K562 (cell line): ENCODE results near the gene MGA. TPM values are rescaled to one million over a fixed set of nuclear protein-coding genes. Genes with fewer than 3 reads are reported as not detected.

Experiments used
- ATAC-seq: fragments of 200-7000 bp; cut with Tn5 transposase; 3 replicates; pipeline ENCODE4 v1.9.1; 2020; ENCODE audit warnings: moderate library complexity
- BruUV-seq: library from RNA; stranded (reverse); fragments of 400-500 nt; replicated peaks from 2 replicates; lab custom pipeline; 2021; lab: Mats Ljungman, UMichigan
- CTCF ChIA-PET: fragments of 300-600 bp; formaldehyde crosslinking; extraction: SDS; loops from one replicate; lab custom pipeline; 2021; ENCODE audit warnings: low intra/inter-chr PET ratio; lab: Yijun Ruan, JAX
- POLR2A ChIA-PET: fragments of 300-600, 350-650 bp; sonication (Branson Sonifier 250); formaldehyde crosslinking; extraction: SDS; loops from one replicate; lab custom pipeline; 2021; ENCODE audit warnings: antibody characterized with exemption, inconsistent platforms; lab: Yijun Ruan, JAX
- DNase-seq, 4 experiments: peaks; one replicate each; pipeline versions ENCODE4 v3.0.0 to v3.0.0-alpha.2; 2011 to 2018; ENCODE audit warnings: low spot score in 3 of 4, mixed read lengths in 3 of 4; ENCODE audit errors: extremely low read depth in 1 of 4
- FAIRE-seq: peaks from 2 replicates; lab custom pipeline; 2011; peaks lifted over from hg19 to GRCh38; lab: Jason Lieb, UNC
- H2AFZ ChIP-seq: 2 replicates; pipeline ENCODE4 v1.6.0; 2011; ENCODE audit warnings: low read depth, low read length, control low read depth, inconsistent platforms
- H3K27ac ChIP-seq: fragments of 200-600 bp; 3 replicates; pipeline ENCODE4 v1.8.0; 2011; ENCODE audit warnings: low read depth, mild to moderate bottlenecking, control low read depth, inconsistent platforms, low read length, moderate library complexity, mixed read lengths; ENCODE audit errors: extremely low read depth
- H3K27me3 ChIP-seq, 2 experiments: fragments of 300-600 bp in 1 of 2; 2 replicates in 1 of 2; 3 replicates in 1 of 2; pipeline versions ENCODE4 v1.6.0 to v1.8.0; 2011; ENCODE audit warnings: inconsistent platforms in 2 of 2, low read length in 2 of 2, mild to moderate bottlenecking in 1 of 2, mixed read lengths in 1 of 2, moderate library complexity in 1 of 2; ENCODE audit not compliant: control insufficient read depth in 2 of 2, insufficient read depth in 2 of 2
- H3K36me3 ChIP-seq: fragments of 300-600 bp; 3 replicates; pipeline ENCODE4 v1.8.0; 2011; ENCODE audit warnings: mild to moderate bottlenecking, low read length, inconsistent platforms; ENCODE audit not compliant: control insufficient read depth, insufficient read depth
- H3K4me1 ChIP-seq, 2 experiments: fragments of 200-600 bp in 1 of 2; replicated peaks in 1 of 2; 2 replicates in 1 of 2; 3 replicates in 1 of 2; pipeline versions ENCODE4 v1.5.1 to v1.8.0; 2011; ENCODE audit warnings: inconsistent platforms in 2 of 2, low read length in 2 of 2, mild to moderate bottlenecking in 1 of 2, mixed read lengths in 1 of 2, moderate library complexity in 1 of 2; ENCODE audit not compliant: control insufficient read depth in 2 of 2, insufficient read depth in 2 of 2
- H3K4me2 ChIP-seq: 2 replicates; pipeline ENCODE4 v1.6.1; 2011; ENCODE audit warnings: low read length, control low read depth, inconsistent platforms, mixed read lengths; ENCODE audit not compliant: insufficient read depth
- H3K4me3 ChIP-seq: fragments of 200-600 bp; sonication (generic), shearing (Covaris generic); 2 replicates; pipeline ENCODE4 v1.5.1; 2016; ENCODE audit warnings: control low read depth, inconsistent platforms
- H3K79me2 ChIP-seq: fragments of 200-600 bp; 3 replicates; pipeline ENCODE4 v1.8.0; 2011; ENCODE audit warnings: low read length, inconsistent platforms; ENCODE audit not compliant: control insufficient read depth, insufficient read depth
- H3K9ac ChIP-seq, 2 experiments: 2 replicates each; pipeline versions ENCODE4 v1.6.0 to v1.6.1; 2011; ENCODE audit warnings: low read depth in 2 of 2, low read length in 2 of 2, control low read depth in 1 of 2, inconsistent platforms in 1 of 2, mild to moderate bottlenecking in 1 of 2, mixed read lengths in 1 of 2; ENCODE audit not compliant: insufficient read depth in 1 of 2
- H3K9me1 ChIP-seq: one replicate; pipeline ENCODE4 v1.6.0; 2011; ENCODE audit warnings: inconsistent platforms, mild to moderate bottlenecking, low read length, moderate library complexity; ENCODE audit not compliant: control insufficient read depth, insufficient read depth
- H3K9me3 ChIP-seq: replicated peaks from 2 replicates; pipeline ENCODE4 v1.5.1; 2011; ENCODE audit warnings: low read depth, low read length, inconsistent platforms; ENCODE audit not compliant: control insufficient read depth, insufficient read depth
- H4K20me1 ChIP-seq: replicated peaks from 2 replicates; pipeline ENCODE4 v1.6.1; 2011; ENCODE audit warnings: low read length, inconsistent platforms, mixed read lengths; ENCODE audit not compliant: control insufficient read depth, insufficient read depth
- BMI1 ChIP-seq: fragments of 150-350 bp; IDR thresholded peaks from 2 replicates; pipeline ENCODE4 v1.6.1; 2014; ENCODE audit warnings: low read length
- BRD4 ChIP-seq: fragments of 200-600 bp; sonication (generic); IDR thresholded peaks from 2 replicates; pipeline ENCODE4 v1.6.1; 2017; ENCODE audit warnings: inconsistent platforms
- E2F3 ChIP-seq: fragments of 250-450 bp; sonication (Bioruptor Pico); IDR thresholded peaks from 2 replicates; pipeline ENCODE4 v1.4.0; 2020; ENCODE audit warnings: mild to moderate bottlenecking
- FOXA1 ChIP-seq: fragments of 450-650 bp; IDR thresholded peaks from 2 replicates; pipeline ENCODE4 v1.6.1; 2016; ENCODE audit warnings: mild to moderate bottlenecking, borderline replicate concordance
- MBD1 ChIP-seq: fragments of 250-450 bp; sonication (Bioruptor Pico); IDR thresholded peaks from 2 replicates; pipeline ENCODE4 v1.8.0; 2022; ENCODE audit warnings: inconsistent platforms
- PRDM10 ChIP-seq: fragments of 450-650 bp; IDR thresholded peaks from 2 replicates; pipeline ENCODE4 v1.6.1; 2018; ENCODE audit not compliant: partially characterized antibody
- PTTG1 ChIP-seq: fragments of 450-650 bp; IDR thresholded peaks from 2 replicates; pipeline ENCODE4 v1.6.1; 2016; ENCODE audit warnings: low read depth, mild to moderate bottlenecking, missing genetic modification characterization, missing compliant biosample characterization
- RBBP5 ChIP-seq: fragments of 200-600 bp; sonication (generic); IDR thresholded peaks from 2 replicates; pipeline ENCODE4 v1.6.1; 2012; ENCODE audit warnings: borderline replicate concordance, mild to moderate bottlenecking, low read length, control low read depth, inconsistent platforms; ENCODE audit not compliant: insufficient read depth, poor library complexity, severe bottlenecking
- SFPQ ChIP-seq: fragments of 200-400 bp; formaldehyde crosslinking; IDR thresholded peaks from 2 replicates; pipeline ENCODE4 v1.6.1; 2017; ENCODE audit warnings: mild to moderate bottlenecking, low read depth, low read length, moderate library complexity
- TCF7 ChIP-seq: sonication (generic); IDR thresholded peaks from 2 replicates; pipeline ENCODE4 v1.6.1; 2016; ENCODE audit warnings: antibody characterized with exemption, borderline replicate concordance
- ZNF280B ChIP-seq: fragments of 250-450 bp; sonication (Bioruptor Pico); IDR thresholded peaks from 2 replicates; pipeline ENCODE4 v1.5.1; 2021; ENCODE audit warnings: mild to moderate bottlenecking
- WGBS: fragments of 100-300 bp; shearing (Covaris generic); methylation state at CpG from one replicate; pipeline ENCODE4 v1.1.6; 2016; ENCODE audit warnings: low coverage, mixed read lengths; ENCODE audit not compliant: insufficient coverage; ENCODE audit errors: missing lambda C conversion rate; 5-methylcytosine and 5-hydroxymethylcytosine counted together
- in situ Hi-C: fragments of 300-500 bp; cut with MboI; formaldehyde crosslinking; loops from 4 replicates; pipeline ENCODE4 v1.15.0; 2018; ENCODE audit warnings: inconsistent platforms, mixed read lengths
- intact Hi-C: fragments of 100-400 bp; cut with micrococcal nuclease; formaldehyde crosslinking; loops from 2 replicates; pipeline ENCODE4 v1.14.2; 2022
- polyA plus RNA-seq, 8 experiments: library from polyadenylated mRNA; depleted of rRNA in 4 of 8; stranded (reverse) in 5 of 8; unstranded in 3 of 8; fragments of >200 nt; fragmentation: Nextera tagmentation in 2 of 8; fragmentation: Illumina TruSeq in 1 of 8; extraction: Ambion mirVana in 2 of 8; extraction: Trizol in 1 of 8; gene quantifications; 2 replicates each; pipeline versions ENCODE4 v1.2.1 to v1.2.3, GENCODE V29; 2011 to 2014; ENCODE audit warnings: inconsistent platforms in 1 of 8, missing spikeins in 1 of 8
- total RNA-seq, 7 experiments: library from RNA; depleted of rRNA in 6 of 7; stranded (reverse); fragments of >200 nt in 6 of 7; fragmentation: Illumina TruSeq in 2 of 7; extraction: Trizol in 2 of 7; gene quantifications; 2 replicates each; pipeline versions ENCODE4 v1.2.1 to v1.2.3, GENCODE V29; 2011 to 2021; ENCODE audit warnings: low replicate concordance in 1 of 7

The MGA gene
- total and polyA plus RNA-seq, 9 of the 15 experiments (the other 6 are each of a cell fraction or from before 2014, with no cell fraction given): 4.7 to 56.1 (median 21.1) TPM

GRCh38 chr15:41659855-41660234, 360 bp upstream of the MGA start (continued):
- TF ChIP-seq BRD4 (0 out of 2 replicates have a peak, but pooled peaks have one; percentile 23), MBD1 (CRISPR knock-in tag) (peak; percentile 94), ZNF280B (CRISPR knock-in tag) (no peak), FOXA1 (no peak), TCF7 (no peak), RBBP5 (no peak)

GRCh38 chr15:41661078-41661517, 893 bp downstream of the MGA start:
- H3K9ac ChIP-seq: peak overlapping the region; percentile 91 to 92
- H3K9me1 ChIP-seq: no peaks in the 10 kb centered on the region
- in situ Hi-C loops: no loop called here
- POLR2A ChIA-PET: interaction anchor here (0.6 to 4.4 kb wide), 16 partner anchors 11 to 708 kb away, joined by 3 to 30 read pairs (median 3); partner anchors contain the start of gene CHAC1
- peak overlapping the region; percentile 98 for H3K4me2 ChIP-seq
- DNase-seq (peak; percentile 12 to 38 (median 19)), FAIRE-seq (no peak), ATAC-seq (no peak; the same call in 1 of the 3 replicates)
- CTCF ChIA-PET: no interaction called here
- H3K9me3 ChIP-seq: no peaks in the 10 kb centered on the region; the same call in 1 of the 2 replicates
- BruUV-seq: no TSS peak
- no peaks in the 10 kb centered on the region for H3K27me3 ChIP-seq
- intact Hi-C loops: loop anchor here (2.0 to 10.0 kb wide), 3 partner anchors 59 to 196 kb away; no protein-coding TSS in a partner anchor
- H4K20me1 ChIP-seq: no peaks in the 10 kb centered on the region; the same call in none of the 2 replicates
- peak overlapping the region; percentile 95 for H3K27ac ChIP-seq
- peaks cover 20 to 26% of the 10 kb centered on the region in 2 experiments for H3K4me1 ChIP-seq
- H3K79me2 ChIP-seq: peaks cover 55% of the 10 kb centered on the region
- H2AFZ ChIP-seq: peak overlapping the region; percentile 96
- H3K4me3 ChIP-seq: peak overlapping the region; percentile 51
- H3K36me3 ChIP-seq: no peaks in the 10 kb centered on the region
- under 1% methylated on average over 9 of the region's 9 CpGs for WGBS
- no peak for TF ChIP-seq E2F3
- TF ChIP-seq PRDM10: no peak
- TF ChIP-seq SFPQ: no peak
- TF ChIP-seq PTTG1 (tag): no peak
- TF ChIP-seq BMI1: no peak
